AG04449 (cell line): Measurements from ENCODE around the gene RBM33.

Experiments used
- CTCF ChIA-PET: fragments of 350-600 bp; formaldehyde crosslinking; extraction: SDS; loops from one replicate; lab custom pipeline; 2021; ENCODE audit warnings: antibody characterized with exemption; lab: Yijun Ruan, JAX
- POLR2A ChIA-PET: fragments of 400-600, 350-600 bp; formaldehyde crosslinking; extraction: SDS; loops from one replicate; lab custom pipeline; 2020; ENCODE audit warnings: antibody characterized with exemption, inconsistent platforms; lab: Yijun Ruan, JAX
- DNase-seq: peaks from one replicate; pipeline ENCODE4 v3.0.0-alpha.2; 2010; ENCODE audit warnings: low read depth, low spot score
- H3K4me3 ChIP-seq: 2 replicates; pipeline ENCODE4 v1.5.1; 2011; ENCODE audit warnings: low read depth, mild to moderate bottlenecking, control low read depth, low read length
- CTCF ChIP-seq: IDR thresholded peaks from one replicate; pipeline ENCODE4 v1.5.1; 2011; ENCODE audit warnings: mild to moderate bottlenecking, moderate library complexity, low read length, control low read depth, inconsistent platforms; ENCODE audit not compliant: insufficient read depth; ENCODE audit errors: missing control alignments

Gene RBM33

DNA sequence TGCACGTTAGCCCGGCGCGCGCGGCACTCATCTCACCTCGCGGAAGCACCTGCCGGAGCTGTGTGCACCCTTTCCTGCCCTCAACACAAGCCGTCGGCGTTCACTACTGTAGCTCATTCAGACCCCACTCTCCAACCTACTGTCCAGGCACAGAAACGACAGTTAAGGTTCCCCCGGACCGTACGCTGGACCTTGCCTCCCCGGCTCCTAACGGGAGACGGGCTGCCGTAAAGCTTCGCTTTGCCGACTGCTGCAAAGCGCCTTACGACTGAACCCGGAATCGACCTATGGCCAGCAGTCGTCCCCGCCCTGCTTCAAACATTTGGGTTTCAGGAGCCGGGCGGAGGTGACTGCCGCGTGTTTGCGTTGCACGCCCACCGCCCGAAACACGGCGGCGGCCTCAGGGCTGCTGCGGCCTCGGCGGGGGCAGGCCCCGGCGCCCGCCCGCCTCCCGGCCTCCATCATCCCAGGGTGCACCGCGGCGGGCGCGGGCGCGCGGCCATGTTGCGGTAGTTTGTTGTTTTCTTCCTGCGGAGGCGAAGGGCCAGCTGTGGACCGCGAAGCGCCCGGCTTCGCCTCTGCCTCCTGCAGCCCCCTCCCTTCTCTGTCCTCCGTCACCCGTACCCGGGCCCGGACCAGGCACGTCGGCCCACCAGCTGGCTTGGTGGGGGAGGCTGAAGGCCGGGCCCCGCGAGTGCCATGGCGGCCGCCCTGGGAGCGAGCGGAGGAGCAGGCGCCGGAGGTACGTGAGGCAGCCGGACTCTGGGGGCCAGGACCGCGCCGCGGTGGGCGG is at the start of gene RBM33:
RBM33 (plus strand) TSS at position 484 of the 793 bp plus-strand sequence; CDS start at position 700, 216 bp downstream.
- DNase-seq: no peak
- ChIA-PET CTCF (interaction anchor here (1.2 kb wide), 1 partner anchor 46 kb away, joined by 6 read pairs; no protein-coding TSS in a partner anchor), POLR2A (interaction anchor here (0.7 to 1.3 kb wide), 3 partner anchors 19 to 109 kb away, joined by 3 to 6 read pairs (median 3); no protein-coding TSS in a partner anchor)
- H3K4me3 ChIP-seq: peak within 1 kb of the TSS; percentile 90
- no peak for TF ChIP-seq CTCF

DNA sequence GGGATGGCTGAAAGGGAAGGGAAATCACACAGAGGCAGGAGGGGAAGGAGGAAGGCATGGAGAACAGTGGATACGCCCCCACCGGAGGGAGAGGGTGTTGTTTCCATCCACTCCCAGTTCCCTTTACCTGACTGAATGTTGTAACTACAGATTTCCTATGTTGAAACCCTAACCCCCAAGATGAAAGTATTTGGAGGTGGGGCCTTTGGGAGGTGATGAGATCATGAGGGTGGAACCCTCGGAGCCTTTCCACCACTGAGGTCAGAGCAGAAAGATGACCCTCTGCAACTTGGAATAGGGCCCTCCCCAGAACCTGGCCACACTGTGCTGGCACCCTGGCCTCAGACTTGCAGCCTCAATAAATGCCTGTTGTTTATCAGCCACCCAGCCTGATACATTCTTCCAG is 49.5 kb upstream of the RBM33 start:
- TF ChIP-seq CTCF: no peak
- H3K4me3 ChIP-seq: no peak overlapping the region
- CTCF ChIA-PET: interaction anchor here (0.6 to 15.0 kb wide), 3 partner anchors 12 to 176 kb away, joined by 3 to 410 read pairs (median 189); no protein-coding TSS in a partner anchor
- DNase-seq: no peak
- POLR2A ChIA-PET: no interaction called here

DNA sequence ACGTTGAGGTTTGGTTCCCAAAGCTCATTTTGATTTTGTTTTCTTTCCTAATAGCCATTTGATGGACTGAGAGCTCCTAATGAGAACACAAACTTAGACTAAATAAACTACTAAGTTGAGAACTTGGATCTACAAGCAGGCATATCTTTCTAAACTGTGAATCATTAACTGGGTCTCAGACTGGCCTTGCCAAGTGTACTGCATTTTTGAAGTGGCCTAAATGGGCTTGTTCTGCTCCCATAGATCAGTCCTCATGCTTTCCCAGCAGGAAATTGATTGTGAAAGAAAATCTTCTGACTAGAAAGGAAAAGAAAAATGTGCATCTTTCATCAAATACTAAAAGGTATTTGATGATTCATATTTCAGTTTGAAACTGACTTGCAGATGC is 46.7 kb upstream of the RBM33 start:
- no peak for DNase-seq
- no peak for TF ChIP-seq CTCF
- ChIA-PET POLR2A (no interaction called here), CTCF (interaction anchor here (0.7 to 15.0 kb wide), 14 partner anchors 11 to 670 kb away, joined by 3 to 410 read pairs (median 12); no protein-coding TSS in a partner anchor)
- no peak overlapping the region for H3K4me3 ChIP-seq

GRCh38 chr7:155598810-155599210 is 45.7 kb upstream of the RBM33 start:
- peak; percentile 90 for TF ChIP-seq CTCF
- no peak overlapping the region for H3K4me3 ChIP-seq
- ChIA-PET CTCF (interaction anchor here (0.6 to 15.0 kb wide), 57 partner anchors 9 to 685 kb away, joined by 3 to 410 read pairs (median 4); no protein-coding TSS in a partner anchor), POLR2A (interaction anchor here (0.5 kb wide), 1 partner anchor 671 kb away, joined by 3 read pairs; no protein-coding TSS in a partner anchor)
- no peak for DNase-seq

DNA sequence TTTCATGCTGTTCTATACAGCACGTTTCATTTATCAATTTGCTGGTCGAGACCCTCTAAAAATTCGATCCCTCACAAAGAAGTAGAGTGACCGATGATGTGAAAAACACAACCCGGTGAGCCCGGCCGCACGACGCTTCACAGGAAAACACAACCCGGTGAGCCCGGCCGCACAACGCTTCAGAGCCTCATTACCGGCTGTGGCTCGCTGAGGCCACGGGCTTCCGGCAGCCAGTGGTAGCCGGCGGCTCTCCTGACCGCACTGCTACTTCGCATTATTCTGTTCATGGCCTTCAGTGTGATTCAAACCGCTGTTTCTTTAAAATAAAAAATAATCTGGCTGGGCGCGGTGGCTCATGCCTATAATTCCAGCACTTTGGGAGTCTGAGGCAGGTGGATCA is 42.3 kb upstream of the RBM33 start:
- no peak overlapping the region for H3K4me3 ChIP-seq
- ChIA-PET POLR2A (no interaction called here), CTCF (interaction anchor here (1.2 to 15.0 kb wide), 3 partner anchors 140 to 675 kb away, joined by 4 to 410 read pairs (median 189); no protein-coding TSS in a partner anchor)
- no peak for TF ChIP-seq CTCF
- DNase-seq: no peak

DNA sequence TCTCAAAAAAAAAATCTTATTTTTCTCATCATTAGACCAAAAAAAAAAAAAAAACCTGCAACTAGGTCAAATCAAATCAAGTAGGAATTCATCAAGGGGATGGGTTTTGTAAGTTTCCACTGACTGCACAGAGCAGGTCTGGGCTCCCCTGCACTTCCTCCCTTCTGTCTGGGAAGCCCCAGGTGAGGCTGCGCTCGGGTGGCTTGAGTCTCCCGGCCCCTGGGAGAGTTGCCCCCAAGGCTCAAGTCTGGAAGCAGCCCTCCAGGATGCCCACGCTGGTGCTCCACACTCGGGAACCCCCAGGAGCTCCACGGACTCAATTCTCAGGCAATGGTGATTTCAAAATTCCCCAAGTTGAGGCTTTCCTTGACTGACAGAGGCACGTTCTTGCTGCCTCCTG is 41.7 kb upstream of the RBM33 start:
- POLR2A ChIA-PET: no interaction called here
- CTCF ChIA-PET: interaction anchor here (1.2 to 15.0 kb wide), 5 partner anchors 10 to 168 kb away, joined by 3 to 410 read pairs (median 5); no protein-coding TSS in a partner anchor

More for the DNA sequence above, 41.7 kb upstream of the RBM33 start:
- H3K4me3 ChIP-seq: no peak overlapping the region
- DNase-seq: no peak
- no peak for TF ChIP-seq CTCF
